PC-3 (cell line): ENCODE results near the gene KDM3B.

Source experiments
- EZH2 ChIP-seq: fragments of 300-600 bp; sonication (generic); IDR thresholded peaks from one replicate; pipeline ENCODE4 v1.6.1; 2017; ENCODE audit warnings: antibody characterized with exemption, mild to moderate bottlenecking, low read length; ENCODE audit not compliant: unreplicated experiment
- EZH2phosphoT487 ChIP-seq: fragments of 300-600 bp; sonication (generic); IDR thresholded peaks from 2 replicates; pipeline ENCODE4 v1.6.1; 2018; ENCODE audit warnings: mild to moderate bottlenecking, antibody characterized with exemption, low read length, borderline replicate concordance
- TF ChIP-seq, protein P1 (sequence below): fragments of 300-600 bp; sonication (generic); conservative IDR thresholded peaks from 2 replicates; pipeline ENCODE4 v1.5.1; 2017; ENCODE audit warnings: antibody characterized with exemption, low read depth, mild to moderate bottlenecking, low read length

DNA sequence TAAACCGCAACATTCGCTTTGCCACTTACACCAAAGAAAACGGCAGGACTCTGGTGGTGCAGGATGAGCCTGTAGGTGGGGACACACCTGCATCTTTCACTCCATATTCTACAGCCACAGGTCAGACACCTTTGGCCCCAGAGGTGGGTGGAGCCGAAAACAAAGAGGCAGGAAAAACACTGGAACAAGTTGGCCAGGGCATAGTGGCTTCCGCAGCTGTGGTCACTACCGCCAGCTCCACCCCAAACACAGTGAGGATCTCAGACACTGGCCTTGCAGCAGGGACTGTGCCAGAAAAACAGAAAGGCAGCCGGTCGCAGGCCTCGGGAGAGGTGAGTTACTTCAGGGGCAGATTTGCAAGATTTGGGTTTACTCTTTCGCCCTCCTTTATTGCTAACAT lies 33.8 kb downstream of the KDM3B start:
- TF ChIP-seq, protein P1, sequence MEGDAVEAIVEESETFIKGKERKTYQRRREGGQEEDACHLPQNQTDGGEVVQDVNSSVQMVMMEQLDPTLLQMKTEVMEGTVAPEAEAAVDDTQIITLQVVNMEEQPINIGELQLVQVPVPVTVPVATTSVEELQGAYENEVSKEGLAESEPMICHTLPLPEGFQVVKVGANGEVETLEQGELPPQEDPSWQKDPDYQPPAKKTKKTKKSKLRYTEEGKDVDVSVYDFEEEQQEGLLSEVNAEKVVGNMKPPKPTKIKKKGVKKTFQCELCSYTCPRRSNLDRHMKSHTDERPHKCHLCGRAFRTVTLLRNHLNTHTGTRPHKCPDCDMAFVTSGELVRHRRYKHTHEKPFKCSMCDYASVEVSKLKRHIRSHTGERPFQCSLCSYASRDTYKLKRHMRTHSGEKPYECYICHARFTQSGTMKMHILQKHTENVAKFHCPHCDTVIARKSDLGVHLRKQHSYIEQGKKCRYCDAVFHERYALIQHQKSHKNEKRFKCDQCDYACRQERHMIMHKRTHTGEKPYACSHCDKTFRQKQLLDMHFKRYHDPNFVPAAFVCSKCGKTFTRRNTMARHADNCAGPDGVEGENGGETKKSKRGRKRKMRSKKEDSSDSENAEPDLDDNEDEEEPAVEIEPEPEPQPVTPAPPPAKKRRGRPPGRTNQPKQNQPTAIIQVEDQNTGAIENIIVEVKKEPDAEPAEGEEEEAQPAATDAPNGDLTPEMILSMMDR = no peak
- TF ChIP-seq EZH2 (no peak), EZH2phosphoT487 (no peak)
